Measurements from ENCODE around the gene ARHGAP18.

GRCh38 chr6:129605095-129605494 is 104.9 kb downstream of the ARHGAP18 start:
- TF ChIP-seq CTCF (IDR thresholded peaks at IDR 0.05) = no peak
- no peak for TF ChIP-seq POLR2A (IDR thresholded peaks at IDR 0.05)

Data from testis (tissue), 2 donors.